H9 (cell line): ENCODE measurements around the gene PITPNM3. TPM values are rescaled to one million over a fixed set of nuclear protein-coding genes. Genes with fewer than 3 reads are reported as not detected.

Experiments used
- DNase-seq: peaks from one replicate; pipeline ENCODE4 v3.0.0-alpha.2; 2017
- H2AFZ ChIP-seq: one replicate; pipeline ENCODE4 v1.6.1; 2013; ENCODE audit warnings: mild to moderate bottlenecking, low read length, control low read depth, moderate library complexity
- H2AK5ac ChIP-seq: 2 replicates; pipeline ENCODE4 v1.6.1; 2013; ENCODE audit warnings: low read length, control low read depth, mixed read lengths; ENCODE audit not compliant: insufficient read length
- H2BK120ac ChIP-seq: one replicate; pipeline ENCODE4 v1.6.1; 2013; ENCODE audit warnings: low read depth, mild to moderate bottlenecking, low read length, control low read depth, inconsistent platforms; ENCODE audit not compliant: poor library complexity, severe bottlenecking
- H2BK12ac ChIP-seq: 2 replicates; pipeline ENCODE4 v1.6.1; 2013; ENCODE audit warnings: low read length, control low read depth, mixed read lengths, low read depth; ENCODE audit not compliant: insufficient read length
- H2BK15ac ChIP-seq: 2 replicates; pipeline ENCODE4 v1.6.1; 2013; ENCODE audit warnings: low read depth, low read length, control low read depth
- H2BK20ac ChIP-seq: one replicate; pipeline ENCODE4 v1.6.1; 2013; ENCODE audit warnings: low read depth, mild to moderate bottlenecking, low read length, control low read depth, inconsistent platforms; ENCODE audit not compliant: poor library complexity, severe bottlenecking
- H2BK5ac ChIP-seq: 2 replicates; pipeline ENCODE4 v1.6.1; 2013; ENCODE audit warnings: low read length, control low read depth, mixed read lengths; ENCODE audit not compliant: insufficient read length
- H3K14ac ChIP-seq: 2 replicates; pipeline ENCODE4 v1.6.1; 2013; ENCODE audit warnings: low read length, control low read depth; ENCODE audit not compliant: insufficient read depth
- H3K18ac ChIP-seq: 2 replicates; pipeline ENCODE4 v1.6.1; 2013; ENCODE audit warnings: low read depth, mild to moderate bottlenecking, mixed read lengths, low read length, control low read depth; ENCODE audit not compliant: insufficient read length
- H3K23ac ChIP-seq: 2 replicates; pipeline ENCODE4 v1.6.1; 2013; ENCODE audit warnings: low read length, control low read depth, mixed read lengths, low read depth; ENCODE audit not compliant: insufficient read length
- H3K23me2 ChIP-seq: 2 replicates; pipeline ENCODE4 v1.6.1; 2013; ENCODE audit warnings: low read depth, mild to moderate bottlenecking, mixed read lengths, low read length, control low read depth; ENCODE audit not compliant: insufficient read length, poor library complexity, severe bottlenecking
- H3K27ac ChIP-seq: 2 replicates; pipeline ENCODE4 v1.5.1; 2013; ENCODE audit warnings: low read length, control low read depth, mixed read lengths, low read depth; ENCODE audit not compliant: insufficient read length
- H3K27me3 ChIP-seq: 2 replicates; pipeline ENCODE4 v1.6.1; 2013; ENCODE audit warnings: low read length, control low read depth, inconsistent platforms; ENCODE audit not compliant: insufficient read depth
- H3K4ac ChIP-seq: 2 replicates; pipeline ENCODE4 v1.6.1; 2013; ENCODE audit warnings: low read depth, mild to moderate bottlenecking, control low read depth, inconsistent platforms, low read length, moderate library complexity
- H3K4me1 ChIP-seq: 2 replicates; pipeline ENCODE4 v1.6.1; 2013; ENCODE audit warnings: low read length, control low read depth, inconsistent platforms; ENCODE audit not compliant: insufficient read depth
- H3K4me2 ChIP-seq: 2 replicates; pipeline ENCODE4 v1.6.1; 2013; ENCODE audit warnings: low read length, control low read depth, mixed read lengths; ENCODE audit not compliant: insufficient read length, insufficient read depth
- H3K56ac ChIP-seq: 2 replicates; pipeline ENCODE4 v1.6.1; 2013; ENCODE audit warnings: low read depth, mild to moderate bottlenecking, mixed read lengths, low read length, control low read depth; ENCODE audit not compliant: insufficient read length
- H3K79me1 ChIP-seq: 2 replicates; pipeline ENCODE4 v1.6.1; 2013; ENCODE audit warnings: low read depth, mild to moderate bottlenecking, moderate library complexity, low read length, control low read depth, inconsistent platforms; ENCODE audit not compliant: insufficient read depth, poor library complexity, severe bottlenecking
- H3K79me2 ChIP-seq: 2 replicates; pipeline ENCODE4 v1.6.1; 2013; ENCODE audit warnings: low read length, control low read depth, inconsistent platforms; ENCODE audit not compliant: insufficient read depth
- H3K9ac ChIP-seq: 2 replicates; pipeline ENCODE4 v1.6.1; 2013; ENCODE audit warnings: low read length, control low read depth, mixed read lengths; ENCODE audit not compliant: insufficient read length; ENCODE audit errors: extremely low read depth
- H3K9me3 ChIP-seq: one replicate; pipeline ENCODE4 v1.6.1; 2013; ENCODE audit warnings: low read depth, low read length, inconsistent platforms; ENCODE audit not compliant: control insufficient read depth
- H3T11ph ChIP-seq: one replicate; pipeline ENCODE4 v1.6.1; 2013; ENCODE audit warnings: mild to moderate bottlenecking, low read length, control low read depth, inconsistent platforms
- H4K20me1 ChIP-seq: one replicate; pipeline ENCODE4 v1.6.1; 2013; ENCODE audit not compliant: control insufficient read depth, insufficient read length, insufficient read depth
- H4K5ac ChIP-seq: 2 replicates; pipeline ENCODE4 v1.6.1; 2013; ENCODE audit warnings: low read depth, mild to moderate bottlenecking, mixed read lengths, low read length, control low read depth; ENCODE audit not compliant: insufficient read length
- H4K8ac ChIP-seq: replicated peaks from 2 replicates; pipeline ENCODE4 v1.6.1; 2013; ENCODE audit warnings: low read length, control low read depth, mixed read lengths, low read depth; ENCODE audit not compliant: insufficient read length
- H4K91ac ChIP-seq: 2 replicates; pipeline ENCODE4 v1.6.1; 2013; ENCODE audit warnings: low read depth, mild to moderate bottlenecking, moderate library complexity, mixed read lengths, low read length, control low read depth; ENCODE audit not compliant: insufficient read length
- H3K27ac Mint-ChIP-seq, 3 experiments: 2 replicates in 2 of 3; 3 replicates in 1 of 3; pipeline ENCODE4 v1.8.0; 2020 to 2021; ENCODE audit warnings: mixed read lengths in 3 of 3, mild to moderate bottlenecking in 1 of 3, moderate library complexity in 1 of 3
- H3K27me3 Mint-ChIP-seq: 2 replicates; pipeline ENCODE4 v1.8.0; 2021; ENCODE audit warnings: low read depth, mild to moderate bottlenecking, moderate library complexity, mixed read lengths
- H3K36me3 Mint-ChIP-seq, 3 experiments: 2 replicates in 2 of 3; 3 replicates in 1 of 3; pipeline ENCODE4 v1.8.0; 2020 to 2021; ENCODE audit warnings: low read depth in 3 of 3, mixed read lengths in 3 of 3; ENCODE audit not compliant: insufficient read depth in 1 of 3
- H3K4me1 Mint-ChIP-seq, 2 experiments: 2 replicates each; pipeline ENCODE4 v1.8.0; 2020; ENCODE audit warnings: mixed read lengths in 2 of 2
- H3K4me3 Mint-ChIP-seq, 2 experiments: 2 replicates in 1 of 2; 3 replicates in 1 of 2; pipeline ENCODE4 v1.8.0; 2020 to 2021; ENCODE audit warnings: mild to moderate bottlenecking in 2 of 2, mixed read lengths in 2 of 2, moderate library complexity in 1 of 2
- H3K9me3 Mint-ChIP-seq, 2 experiments: 2 replicates in 1 of 2; 3 replicates in 1 of 2; pipeline ENCODE4 v1.8.0; 2020; ENCODE audit warnings: mild to moderate bottlenecking in 2 of 2, mixed read lengths in 2 of 2, moderate library complexity in 1 of 2
- CTCF ChIP-seq: fragments of 200-600 bp; sonication (generic); conservative IDR thresholded peaks from 3 replicates; pipeline ENCODE4 v1.8.0; 2021; ENCODE audit warnings: antibody characterized with exemption, mild to moderate bottlenecking
- WGBS: extraction: QIAGEN DNeasy Blood & Tissue Kit; methylation state at CpG from one replicate; pipeline ENCODE4 v1.1.7; 2013; ENCODE audit warnings: missing lambda C conversion rate, low lambda C conversion rate, mixed read lengths; ENCODE audit not compliant: insufficient read length; ENCODE audit errors: extremely low coverage; 5-methylcytosine and 5-hydroxymethylcytosine counted together
- total RNA-seq: library from RNA; stranded (reverse); gene quantifications from 2 replicates; pipeline ENCODE4 v1.2.1, GENCODE V29; 2021

The PITPNM3 gene
- total RNA-seq, 1 experiment from 2014 or later: 3.4 TPM

GRCh38 chr17:6534846-6535514 lies 21.4 kb downstream of the PITPNM3 start:
- H3K18ac ChIP-seq: no peak overlapping the region
- no peak overlapping the region for H2BK20ac ChIP-seq
- peak overlapping the region; percentile 81 for H4K91ac ChIP-seq
- no peak overlapping the region for H2BK120ac ChIP-seq
- no peak overlapping the region for H4K8ac ChIP-seq
- no peak for TF ChIP-seq CTCF
- no peak overlapping the region for H2AK5ac ChIP-seq
- Mint-ChIP-seq H3K9me3 (peaks cover 5% of the 10 kb centered on the region in 2 experiments; a peak in 3 of 5 replicates), H3K27me3 (no peaks in the 10 kb centered on the region), H3K4me1 (peaks cover 17 to 28% of the 10 kb centered on the region in 2 experiments), H3K27ac (peak overlapping the region; percentile 11 to 53 (median 45); a peak in 3 of 7 replicates), H3K36me3 (0 out of 7 replicates have a peak, but pooled peaks cover 0 to 3% (median 0%) of the 10 kb centered on the region in 3 experiments), H3K4me3 (no peak overlapping the region)
- H3T11ph ChIP-seq: no peak overlapping the region
- no peak overlapping the region; the same call in 1 of the 2 replicates for H3K14ac ChIP-seq
- H3K9ac ChIP-seq: no peak overlapping the region
- no CpG with 5 or more reads among the region's 3 CpGs for WGBS
- H3K79me2 ChIP-seq: no peaks in the 10 kb centered on the region
- no peak overlapping the region for H3K56ac ChIP-seq
- no peaks in the 10 kb centered on the region for H3K9me3 ChIP-seq
- H3K23ac ChIP-seq: no peak overlapping the region
- H3K4me2 ChIP-seq: no peak overlapping the region
- H3K27ac ChIP-seq: no peak overlapping the region
- H4K20me1 ChIP-seq: peaks cover 5% of the 10 kb centered on the region
- H2BK5ac ChIP-seq: no peak overlapping the region
- no peak overlapping the region for H3K4ac ChIP-seq
- peaks cover 5% of the 10 kb centered on the region; the same call in 1 of the 2 replicates for H3K4me1 ChIP-seq
- no peak overlapping the region for H2AFZ ChIP-seq
- H3K79me1 ChIP-seq: no peaks in the 10 kb centered on the region
- no peaks in the 10 kb centered on the region for H3K23me2 ChIP-seq
- no peak overlapping the region for H2BK12ac ChIP-seq
- H3K27me3 ChIP-seq: no peaks in the 10 kb centered on the region
- DNase-seq: peak; percentile 25
- no peak overlapping the region for H4K5ac ChIP-seq
- H2BK15ac ChIP-seq: no peak overlapping the region
